Breast epithelium (tissue), 3 donors: ENCODE data around the gene CCAR1.

Source experiments
- POLR2A ChIP-seq: fragments of 450-650 bp; IDR thresholded peaks from one replicate; pipeline ENCODE4 v1.6.1; 2016; ENCODE audit warnings: antibody characterized with exemption, mild to moderate bottlenecking, moderate library complexity
- POLR2AphosphoS5 ChIP-seq, 3 donors: sonication (generic); formaldehyde crosslinking; IDR thresholded peaks; one replicate each; pipeline ENCODE4 v1.6.1; 2017; ENCODE audit warnings: antibody characterized with exemption in 3 of 3
- TF ChIP-seq, protein P1 (sequence below), 3 donors: fragments of 450-650 bp; IDR thresholded peaks; one replicate each; pipeline ENCODE4 v1.5.1; 2016 to 2017; ENCODE audit warnings: antibody characterized with exemption in 3 of 3, mild to moderate bottlenecking in 3 of 3, moderate library complexity in 3 of 3

DNA sequence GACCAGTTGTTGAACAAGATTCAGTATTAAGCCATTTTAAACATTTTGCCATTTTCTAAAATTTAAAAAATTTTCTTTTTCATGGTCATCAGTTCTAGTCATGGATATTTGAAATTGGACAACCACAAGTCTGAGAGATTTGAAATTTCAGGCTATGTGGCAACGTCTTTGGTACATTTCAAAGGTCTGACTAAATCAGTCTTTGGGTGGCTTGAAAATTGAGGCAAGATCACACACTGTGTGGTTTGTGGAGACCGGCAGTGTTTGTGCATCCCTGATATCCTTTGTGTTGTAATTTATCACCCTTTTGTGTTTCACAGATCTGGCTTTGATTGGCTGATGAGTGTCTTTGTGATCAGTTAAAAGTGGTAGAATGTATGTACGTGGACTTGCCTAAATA is 35.7 kb downstream of the CCAR1 start:
- TF ChIP-seq, protein P1, sequence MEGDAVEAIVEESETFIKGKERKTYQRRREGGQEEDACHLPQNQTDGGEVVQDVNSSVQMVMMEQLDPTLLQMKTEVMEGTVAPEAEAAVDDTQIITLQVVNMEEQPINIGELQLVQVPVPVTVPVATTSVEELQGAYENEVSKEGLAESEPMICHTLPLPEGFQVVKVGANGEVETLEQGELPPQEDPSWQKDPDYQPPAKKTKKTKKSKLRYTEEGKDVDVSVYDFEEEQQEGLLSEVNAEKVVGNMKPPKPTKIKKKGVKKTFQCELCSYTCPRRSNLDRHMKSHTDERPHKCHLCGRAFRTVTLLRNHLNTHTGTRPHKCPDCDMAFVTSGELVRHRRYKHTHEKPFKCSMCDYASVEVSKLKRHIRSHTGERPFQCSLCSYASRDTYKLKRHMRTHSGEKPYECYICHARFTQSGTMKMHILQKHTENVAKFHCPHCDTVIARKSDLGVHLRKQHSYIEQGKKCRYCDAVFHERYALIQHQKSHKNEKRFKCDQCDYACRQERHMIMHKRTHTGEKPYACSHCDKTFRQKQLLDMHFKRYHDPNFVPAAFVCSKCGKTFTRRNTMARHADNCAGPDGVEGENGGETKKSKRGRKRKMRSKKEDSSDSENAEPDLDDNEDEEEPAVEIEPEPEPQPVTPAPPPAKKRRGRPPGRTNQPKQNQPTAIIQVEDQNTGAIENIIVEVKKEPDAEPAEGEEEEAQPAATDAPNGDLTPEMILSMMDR (IDR thresholded peaks at IDR 0.05) = no peak
- TF ChIP-seq POLR2A (no peak), POLR2AphosphoS5 (IDR thresholded peaks at IDR 0.05) (no peak)
